ENCODE results near the gene NID1.
A peak's percentile ranks its signal among the peaks of the same experiment; 100 is the strongest.

Gene NID1

GRCh38 chr1:236064674-236065508 lies at the start of gene NID1:
Gene NID1 (minus strand): TSS chr1:236065090. CDS start chr1:236065079, 11 bp downstream.
- DNase-seq (ENCODE audit: low read depth), result no peak

- DNase-seq (ENCODE audit: low read depth), result no peak
Observed at GRCh38 chr1:236114076-236114747, 49.3 kb upstream of the NID1 start.

- no peak for DNase-seq (ENCODE audit: low read depth)
Observed at GRCh38 chr1:236113324-236114032, 48.6 kb upstream of the NID1 start.

GRCh38 chr1:236112332-236112627 lies 47.4 kb upstream of the NID1 start:
- DNase-seq (ENCODE audit: low read depth), result no peak

- DNase-seq (ENCODE audit: low read depth), result no peak
Observed at GRCh38 chr1:236111527-236112331, 46.8 kb upstream of the NID1 start.

GRCh38 chr1:236110137-236110536 lies 45.2 kb upstream of the NID1 start:
- no peak for DNase-seq (ENCODE audit: low read depth)

- DNase-seq (ENCODE audit: low read depth), result no peak
Observed at GRCh38 chr1:236108027-236108648, 43.2 kb upstream of the NID1 start.

GRCh38 chr1:236107121-236107907 lies 42.4 kb upstream of the NID1 start:
- DNase-seq (ENCODE audit: low read depth), result no peak

- peak; percentile 21 for DNase-seq (ENCODE audit: low read depth)
Observed at GRCh38 chr1:236103646-236104218, 38.8 kb upstream of the NID1 start.

GRCh38 chr1:236103059-236103458 lies 38.2 kb upstream of the NID1 start:
- no peak for DNase-seq (ENCODE audit: low read depth)

- no peak for DNase-seq (ENCODE audit: low read depth)
Observed at GRCh38 chr1:236102611-236103010, 37.7 kb upstream of the NID1 start.

GRCh38 chr1:236101233-236102200 lies 36.6 kb upstream of the NID1 start:
- no peak for DNase-seq (ENCODE audit: low read depth)

GRCh38 chr1:236100799-236101198 lies 35.9 kb upstream of the NID1 start:
- no peak for DNase-seq (ENCODE audit: low read depth)

GRCh38 chr1:236099355-236099974 lies 34.6 kb upstream of the NID1 start:
- DNase-seq (ENCODE audit: low read depth), result no peak

- DNase-seq (ENCODE audit: low read depth), result no peak
Observed at GRCh38 chr1:236098267-236098666, 33.4 kb upstream of the NID1 start.

- DNase-seq (ENCODE audit: low read depth), result peak; percentile 68
Observed at GRCh38 chr1:236096660-236097482, 32.0 kb upstream of the NID1 start.

- no peak for DNase-seq (ENCODE audit: low read depth)
Observed at GRCh38 chr1:236095705-236096520, 31.0 kb upstream of the NID1 start.

Data from stimulated activated CD8-positive, alpha-beta memory T cell treated with anti-CD3 and anti-CD28 coated beads, Interleukin-15, amount 100 ng/mL, for 24 hours (primary cell).